Vagina (tissue), 2 donors: ENCODE measurements around the gene ATP6V1G2.

Experiments
- POLR2A ChIP-seq, 2 donors: fragments of 450-650 bp; IDR thresholded peaks; one replicate each; pipeline ENCODE4 v1.6.1; 2017; ENCODE audit warnings: antibody characterized with exemption in 2 of 2, mild to moderate bottlenecking in 2 of 2, moderate library complexity in 2 of 2
- POLR2AphosphoS5 ChIP-seq, 2 donors: sonication (generic); formaldehyde crosslinking; IDR thresholded peaks; one replicate each; pipeline ENCODE4 v1.9.0; 2017; ENCODE audit warnings: antibody characterized with exemption in 2 of 2, mild to moderate bottlenecking in 2 of 2, low read depth in 1 of 2; ENCODE audit not compliant: insufficient read depth in 1 of 2
- TF ChIP-seq, protein P1 (sequence below), 3 experiments: fragments of 450-650 bp in 2 of 3; fragments of 200-600 bp in 1 of 3; sonication (generic) in 1 of 3; IDR thresholded peaks; one replicate each; pipeline ENCODE4 v1.5.1; 2017 to 2019; ENCODE audit warnings: antibody characterized with exemption in 3 of 3, mild to moderate bottlenecking in 2 of 3, moderate library complexity in 2 of 3

DNA sequence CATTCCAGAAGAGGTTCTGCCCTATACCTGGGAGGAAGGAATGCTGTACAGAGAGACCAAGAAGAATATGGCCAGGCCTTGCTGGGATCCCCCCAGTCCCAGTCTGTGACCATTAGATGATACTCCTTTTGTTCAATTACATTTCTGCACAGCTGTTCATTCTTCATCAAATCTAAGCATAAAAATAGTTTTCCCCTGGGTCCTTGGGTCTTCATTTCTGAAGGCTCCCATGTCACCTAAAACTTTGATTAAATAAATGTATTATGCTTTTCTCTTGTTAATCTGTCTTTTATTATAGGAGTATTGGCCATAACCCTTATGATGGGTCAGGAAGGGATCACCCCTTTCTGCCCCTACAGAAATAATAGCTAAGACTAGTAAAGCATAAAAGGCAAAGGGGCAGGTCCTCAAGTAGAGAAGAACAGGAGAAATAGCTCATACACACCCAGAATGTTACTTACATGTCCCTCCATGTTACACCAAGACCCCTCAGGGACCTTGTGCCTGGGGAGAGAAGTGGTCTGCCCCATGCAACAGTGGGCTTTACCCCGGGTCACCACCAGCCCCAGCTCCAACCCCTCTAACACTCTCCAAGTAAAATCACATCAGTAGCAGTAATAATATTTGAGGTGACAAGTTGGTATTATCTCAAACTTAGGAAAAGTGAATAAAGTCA is 23.6 kb upstream of the ATP6V1G2 start:
- TF ChIP-seq, protein P1, sequence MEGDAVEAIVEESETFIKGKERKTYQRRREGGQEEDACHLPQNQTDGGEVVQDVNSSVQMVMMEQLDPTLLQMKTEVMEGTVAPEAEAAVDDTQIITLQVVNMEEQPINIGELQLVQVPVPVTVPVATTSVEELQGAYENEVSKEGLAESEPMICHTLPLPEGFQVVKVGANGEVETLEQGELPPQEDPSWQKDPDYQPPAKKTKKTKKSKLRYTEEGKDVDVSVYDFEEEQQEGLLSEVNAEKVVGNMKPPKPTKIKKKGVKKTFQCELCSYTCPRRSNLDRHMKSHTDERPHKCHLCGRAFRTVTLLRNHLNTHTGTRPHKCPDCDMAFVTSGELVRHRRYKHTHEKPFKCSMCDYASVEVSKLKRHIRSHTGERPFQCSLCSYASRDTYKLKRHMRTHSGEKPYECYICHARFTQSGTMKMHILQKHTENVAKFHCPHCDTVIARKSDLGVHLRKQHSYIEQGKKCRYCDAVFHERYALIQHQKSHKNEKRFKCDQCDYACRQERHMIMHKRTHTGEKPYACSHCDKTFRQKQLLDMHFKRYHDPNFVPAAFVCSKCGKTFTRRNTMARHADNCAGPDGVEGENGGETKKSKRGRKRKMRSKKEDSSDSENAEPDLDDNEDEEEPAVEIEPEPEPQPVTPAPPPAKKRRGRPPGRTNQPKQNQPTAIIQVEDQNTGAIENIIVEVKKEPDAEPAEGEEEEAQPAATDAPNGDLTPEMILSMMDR (IDR thresholded peaks at IDR 0.05): no peak
- TF ChIP-seq POLR2A (IDR thresholded peaks at IDR 0.05): no peak
- no peak for TF ChIP-seq POLR2AphosphoS5 (IDR thresholded peaks at IDR 0.05; ENCODE audit: insufficient read depth in 1 of 2, low read depth in 1 of 2)
